Adrenal gland (tissue), 12 donors: Measurements from ENCODE around the gene TMCC2. TPM values are rescaled to one million over a fixed set of nuclear protein-coding genes. Genes with fewer than 3 reads are reported as not detected.

ENCODE experiments used
- DNase-seq, 7 donors: peaks; one replicate each; pipeline ENCODE4 v3.0.0-alpha.2; 2019 to 2020
- H3K27ac ChIP-seq, 5 donors: fragments of 200-600 bp; sonication (generic) in 4 of 5; 1 replicate in 3 of 5; 2 replicates in 2 of 5; pipeline versions ENCODE4 v1.5.1 to v1.8.0; 2016 to 2020; ENCODE audit warnings: mild to moderate bottlenecking in 1 of 5
- H3K27me3 ChIP-seq: fragments of 200-600 bp; 2 replicates; pipeline ENCODE4 v1.8.0; 2021
- H3K36me3 ChIP-seq, 2 donors: fragments of 200-600 bp; replicated peaks in 1 of 2; 1 replicate in 1 of 2; 2 replicates in 1 of 2; pipeline versions ENCODE4 v1.5.1 to v1.8.0; 2018 to 2022
- H3K4me1 ChIP-seq, 2 donors: fragments of 200-600 bp; replicated peaks in 1 of 2; 1 replicate in 1 of 2; 2 replicates in 1 of 2; pipeline versions ENCODE4 v1.5.1 to v1.8.0; 2018 to 2021
- H3K4me3 ChIP-seq, 4 donors: fragments of 200-600 bp; sonication (generic) in 3 of 4; one replicate each; pipeline ENCODE4 v1.5.1; 2016 to 2018
- H3K9me3 ChIP-seq, 3 donors: fragments of 200-600 bp; sonication (generic) in 1 of 3; replicated peaks in 1 of 3; 1 replicate in 2 of 3; 2 replicates in 1 of 3; pipeline versions ENCODE4 v1.5.1 to v1.8.0; 2016 to 2021
- POLR2A ChIP-seq, 2 donors: fragments of 450-650 bp; IDR thresholded peaks; one replicate each; pipeline ENCODE4 v1.6.1; 2017; ENCODE audit warnings: antibody characterized with exemption in 2 of 2, mild to moderate bottlenecking in 2 of 2, moderate library complexity in 1 of 2
- WGBS, 4 donors: extraction: QIAGEN DNeasy Blood & Tissue Kit in 2 of 4; methylation state at CpG; one replicate each; pipeline versions ENCODE4 v1.1.5 to v1.1.7; 2013 to 2017; 5-methylcytosine and 5-hydroxymethylcytosine counted together
- intact Hi-C, 2 donors: fragments of 100-400 bp; cut with DNase I; formaldehyde crosslinking; loops; one replicate each; pipeline versions ENCODE4 v1.14.1 to v1.15.0; 2022 to 2023
- polyA plus RNA-seq, 3 donors: library from polyadenylated mRNA; stranded (reverse); fragments of 200-250 nt in 2 of 3; fragments of 350-450 nt in 1 of 3; fragmentation: Illumina TruSeq in 1 of 3; extraction: RNeasy Lipid Tissue Mini Kit (QIAGEN cat#74804) in 1 of 3; gene quantifications; one replicate each; pipeline ENCODE4 v1.2.3, GENCODE V29; 2013 to 2014
- total RNA-seq, 9 donors: library from RNA; depleted of rRNA in 4 of 9; stranded (reverse); fragments of >200 nt in 4 of 9; fragments of 120-200 nt in 1 of 9; fragmentation: NEBNext Ultra II Directional in 1 of 9; extraction: Animal tissue kit (Norgen Biotek cat#: 25700) in 1 of 9; gene quantifications; one replicate each; pipeline versions ENCODE4 v1.1.0 to v1.2.4, GENCODE V29; 2013 to 2023
- TF ChIP-seq, protein P1 (sequence below), 6 experiments: fragments of 450-650 bp in 4 of 6; fragments of 200-600 bp in 2 of 6; sonication (generic) in 1 of 6; IDR thresholded peaks; 1 replicate in 5 of 6; 2 replicates in 1 of 6; pipeline versions ENCODE4 v1.5.1 to v1.8.0; 2016 to 2021; ENCODE audit warnings: antibody characterized with exemption in 6 of 6, mild to moderate bottlenecking in 2 of 6, moderate library complexity in 1 of 6
- donor health status: healthy with polysubstance abuse.
- donor health status: Bipolar disorder and iron deficiency.
- donor health status: DM: yes; HTN: yes; CAD: no.
- donor health status: DM: no; HTN: no; CAD: no.
- donor health status: DM: no; HTN: no; CAD: no.
- donor health status: DM: yes; HTN: yes; CAD: no.

TMCC2 gene
- total and polyA plus RNA-seq, 12 donors = 2.3 to 33.2 (median 7.5) TPM

DNA sequence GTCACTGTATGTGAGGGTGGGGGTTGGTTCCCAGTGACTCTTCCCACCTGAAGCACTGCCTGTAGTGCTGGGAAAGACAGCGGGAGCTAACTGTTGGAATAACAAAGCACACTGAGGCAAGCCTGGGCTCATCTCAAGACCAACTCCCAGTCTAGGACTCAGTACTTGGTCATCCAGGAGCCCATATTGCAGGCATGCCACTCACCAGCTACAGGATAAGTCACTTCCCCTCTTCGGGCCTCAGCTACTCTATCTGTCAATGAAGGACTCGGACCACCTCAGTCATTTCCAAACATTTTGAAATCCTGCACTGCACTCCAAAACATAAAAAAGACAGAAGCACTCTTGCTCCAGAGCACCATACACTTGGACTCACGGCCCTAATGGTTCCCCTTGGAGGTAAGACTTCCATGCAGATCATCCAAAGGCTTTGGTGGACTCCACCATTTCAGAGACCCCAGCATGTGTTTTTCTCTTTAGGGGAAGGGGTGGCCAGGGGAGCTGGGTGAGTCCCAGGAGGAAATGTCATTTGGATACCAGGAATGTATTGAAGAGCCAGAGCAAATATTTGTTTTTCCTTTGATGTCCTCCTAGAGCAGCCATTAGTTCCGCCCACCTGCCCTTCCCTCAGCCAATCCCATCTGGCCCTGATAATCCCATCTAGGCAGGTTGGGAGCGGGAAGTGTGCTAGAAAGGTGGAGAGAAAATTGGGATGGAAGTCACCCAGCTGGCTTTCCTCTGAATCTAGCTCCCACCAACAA, 90.7 kb downstream of the TMCC2 start:
- no peaks in the 10 kb centered on the region for H3K27me3 ChIP-seq
- no peaks in the 10 kb centered on the region for H3K36me3 ChIP-seq
- peak overlapping the region in 4 of 5 donors; percentile 13 to 85 (median 70) for H3K27ac ChIP-seq
- H3K4me1 ChIP-seq = peaks cover 45 to 77% of the 10 kb centered on the region in 2 donors
- H3K4me3 ChIP-seq = no peak overlapping the region
- 81 to 88% (median 83%) methylated on average over 5 to 6 of the region's 6 CpGs for WGBS, 4 donors
- intact Hi-C loops = no loop called here
- DNase-seq = no peak
- TF ChIP-seq POLR2A (IDR thresholded peaks at IDR 0.05) = no peak
- TF ChIP-seq, protein P1, sequence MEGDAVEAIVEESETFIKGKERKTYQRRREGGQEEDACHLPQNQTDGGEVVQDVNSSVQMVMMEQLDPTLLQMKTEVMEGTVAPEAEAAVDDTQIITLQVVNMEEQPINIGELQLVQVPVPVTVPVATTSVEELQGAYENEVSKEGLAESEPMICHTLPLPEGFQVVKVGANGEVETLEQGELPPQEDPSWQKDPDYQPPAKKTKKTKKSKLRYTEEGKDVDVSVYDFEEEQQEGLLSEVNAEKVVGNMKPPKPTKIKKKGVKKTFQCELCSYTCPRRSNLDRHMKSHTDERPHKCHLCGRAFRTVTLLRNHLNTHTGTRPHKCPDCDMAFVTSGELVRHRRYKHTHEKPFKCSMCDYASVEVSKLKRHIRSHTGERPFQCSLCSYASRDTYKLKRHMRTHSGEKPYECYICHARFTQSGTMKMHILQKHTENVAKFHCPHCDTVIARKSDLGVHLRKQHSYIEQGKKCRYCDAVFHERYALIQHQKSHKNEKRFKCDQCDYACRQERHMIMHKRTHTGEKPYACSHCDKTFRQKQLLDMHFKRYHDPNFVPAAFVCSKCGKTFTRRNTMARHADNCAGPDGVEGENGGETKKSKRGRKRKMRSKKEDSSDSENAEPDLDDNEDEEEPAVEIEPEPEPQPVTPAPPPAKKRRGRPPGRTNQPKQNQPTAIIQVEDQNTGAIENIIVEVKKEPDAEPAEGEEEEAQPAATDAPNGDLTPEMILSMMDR (IDR thresholded peaks at IDR 0.05) = no peak
- H3K9me3 ChIP-seq = no peaks in the 10 kb centered on the region

DNA sequence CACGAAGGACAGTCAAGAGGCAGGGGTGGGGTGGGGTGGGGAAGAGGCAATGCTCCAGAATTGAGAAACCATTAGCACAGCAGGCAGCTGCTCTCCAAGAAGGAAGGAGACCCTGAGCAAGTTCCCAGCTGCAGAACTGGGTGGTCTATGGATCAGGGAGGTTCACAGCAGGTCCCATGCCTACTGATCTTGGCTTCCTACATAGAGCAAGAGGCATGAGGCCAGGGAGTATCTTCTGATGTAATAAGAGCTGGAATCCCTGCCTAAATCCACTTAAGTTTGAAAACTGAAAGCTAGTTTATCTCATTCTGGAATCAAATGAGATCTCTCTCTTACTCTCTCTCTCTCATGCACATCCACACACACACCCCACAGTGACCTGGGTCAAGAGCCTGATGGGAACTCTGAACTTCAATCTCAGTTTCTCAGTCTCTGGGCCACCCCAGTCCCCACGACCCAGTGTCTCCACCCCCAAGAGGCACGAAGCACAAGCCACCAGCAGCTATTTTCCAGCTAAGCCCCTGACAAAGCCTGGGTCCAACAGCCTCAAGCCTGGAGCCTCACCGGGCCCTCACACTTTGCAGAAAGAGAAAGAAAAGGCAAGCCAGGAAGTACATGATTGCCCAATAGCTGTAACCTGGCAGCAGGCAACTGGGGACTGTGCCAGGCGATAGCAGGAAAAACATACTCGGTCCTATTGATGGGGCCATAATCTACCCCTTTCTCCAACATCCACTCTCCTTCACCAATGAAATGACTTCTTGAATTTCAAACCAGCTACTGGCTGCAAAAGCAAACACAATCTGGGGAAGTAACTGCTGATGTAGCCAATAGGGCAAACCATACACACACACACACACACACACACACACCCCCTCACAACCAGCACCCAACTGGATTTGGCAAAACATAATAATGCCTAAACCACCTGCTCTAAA, 91.6 kb downstream of the TMCC2 start:
- Histone ChIP-seq H3K27me3 (no peaks in the 10 kb centered on the region), H3K9me3 (no peaks in the 10 kb centered on the region), H3K36me3 (no peaks in the 10 kb centered on the region), H3K4me1 (peaks cover 40 to 68% of the 10 kb centered on the region in 2 donors), H3K4me3 (peak overlapping the region in 1 of 4 donors; percentile 41), H3K27ac (peak overlapping the region; percentile 14 to 85 (median 65))
- 8 to 16% (median 14%) methylated on average over 5 to 6 of the region's 6 CpGs for WGBS, 4 donors
- intact Hi-C loops = no loop called here
- peak; percentile 72 to 95 (median 85) for DNase-seq
- TF ChIP-seq POLR2A (IDR thresholded peaks at IDR 0.05) = peak in 1 of 2 donors; percentile 32
- TF ChIP-seq, protein P1 (IDR thresholded peaks at IDR 0.05) = no peak

- H3K27ac ChIP-seq = peak within 1 kb of the TSS in 4 of 5 donors; percentile 62 to 84 (median 82)
- DNase-seq = peak; percentile 92 to 97 (median 94)
- no peaks in the 10 kb centered on the region for H3K36me3 ChIP-seq
- intact Hi-C loops = no loop called here
- no peaks in the 10 kb centered on the region for H3K27me3 ChIP-seq
- 0 to 1% (median 1%) methylated on average over 15 to 75 of the region's 75 CpGs for WGBS, 4 donors
- H3K9me3 ChIP-seq = no peaks in the 10 kb centered on the region
- TF ChIP-seq, protein P1 (IDR thresholded peaks at IDR 0.05) = peak in 5 of 6 experiments; percentile 14 to 30 (median 25)
- TF ChIP-seq POLR2A (IDR thresholded peaks at IDR 0.05) = peak in 1 of 2 donors; percentile 94
- H3K4me1 ChIP-seq = peaks cover 30 to 50% of the 10 kb centered on the region in 2 donors
- peak within 1 kb of the TSS; percentile 43 to 89 (median 81) for H3K4me3 ChIP-seq
Measured at GRCh38 chr1:205321162-205321958, 93.6 kb downstream of the TMCC2 start, which contains the start of gene NUAK2. Gene NUAK2, minus strand, starts transcription at chr1:205321745. Its CDS starts 117 bp downstream, at chr1:205321628.
